ENCODE measurements around the gene LYZ.
"Not testable (repeated sequence)": the region's sequence is repeated elsewhere in the genome, so short reads cannot be mapped to it uniquely, and the experiment has no call there.

Gene LYZ

GRCh38 chr12:69348162-69348938 is at the start of gene LYZ:
Gene LYZ, plus strand, starts transcription at chr12:69348381. Its CDS starts 28 bp downstream, at chr12:69348409.
- peak; percentile 46 for DNase-seq (ENCODE audit: low spot score)

GRCh38 chr12:69298947-69299346 is 49.2 kb upstream of the LYZ start:
- no peak for DNase-seq (ENCODE audit: low spot score)

GRCh38 chr12:69304284-69304683 is 43.9 kb upstream of the LYZ start:
- DNase-seq (ENCODE audit: low spot score): no peak

DNA sequence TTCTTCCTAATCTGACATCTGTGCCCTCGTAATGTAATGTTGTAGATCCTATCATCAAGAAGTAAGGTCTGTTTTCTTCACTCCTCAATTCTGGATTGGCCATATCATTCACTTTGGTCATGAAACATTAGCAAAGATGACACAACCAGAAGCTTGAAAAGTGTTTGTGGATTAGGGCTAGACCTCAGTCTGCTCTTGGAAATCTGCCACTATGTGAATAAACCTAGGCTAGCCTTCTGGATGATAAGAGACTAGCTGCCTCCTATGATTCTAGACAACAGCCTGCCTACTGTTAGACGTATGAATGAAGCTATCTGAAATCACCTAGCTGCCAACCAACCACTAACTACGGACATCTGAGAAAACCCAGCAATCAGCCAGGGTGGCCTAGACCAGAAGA is 38.7 kb upstream of the LYZ start:
- no peak for DNase-seq (ENCODE audit: low spot score)

GRCh38 chr12:69313209-69313608 is 35.0 kb upstream of the LYZ start:
- DNase-seq (ENCODE audit: low spot score): no peak

DNA sequence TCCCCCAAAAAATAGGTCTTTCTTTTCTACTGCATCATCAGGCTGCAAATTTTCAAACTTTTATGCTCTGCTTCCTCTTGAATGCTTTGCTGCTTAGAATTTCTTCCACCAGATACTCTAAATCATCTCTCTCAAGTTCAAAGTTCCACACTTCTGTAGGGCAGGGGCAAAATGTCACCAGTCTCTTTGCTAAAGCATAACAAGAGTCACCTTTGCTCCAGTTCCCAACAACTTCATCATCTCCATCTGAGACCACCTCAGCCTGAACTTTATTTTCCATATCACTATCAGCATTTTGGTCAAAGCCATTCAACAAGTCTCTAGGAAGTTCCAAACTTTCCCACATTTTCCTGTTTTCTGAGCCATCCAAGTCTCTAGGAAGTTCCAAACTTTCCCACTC is 31.4 kb upstream of the LYZ start:
- DNase-seq (ENCODE audit: low spot score): not testable (repeated sequence)

DNA sequence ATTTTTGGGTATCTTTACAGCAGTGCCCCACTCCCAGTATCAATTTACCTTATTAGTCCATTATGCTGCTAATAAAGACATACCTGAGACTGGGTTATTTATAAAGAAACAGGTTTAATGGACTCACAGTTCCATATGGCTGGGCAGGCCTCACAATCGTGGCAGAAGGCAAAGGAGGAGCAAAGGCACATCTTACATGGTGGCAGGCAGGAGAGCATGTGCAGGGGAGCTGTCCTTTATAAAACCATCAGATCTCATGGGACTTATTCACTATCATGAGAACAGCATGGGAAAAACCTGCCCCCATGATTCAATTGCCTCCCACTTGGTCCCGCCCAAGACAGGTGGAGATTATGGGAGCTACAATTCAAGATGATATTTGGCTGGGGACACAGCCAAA is 30.9 kb upstream of the LYZ start:
- DNase-seq (ENCODE audit: low spot score): not testable (repeated sequence)

GRCh38 chr12:69318225-69318624 is 30.0 kb upstream of the LYZ start:
- no peak for DNase-seq (ENCODE audit: low spot score)

- no peak for DNase-seq (ENCODE audit: low spot score)
Observed at GRCh38 chr12:69321351-69321750, 26.8 kb upstream of the LYZ start.

- peak; percentile 26 for DNase-seq (ENCODE audit: low spot score)
Observed at GRCh38 chr12:69324797-69325466, 23.2 kb upstream of the LYZ start.

- DNase-seq (ENCODE audit: low spot score): no peak
Observed at GRCh38 chr12:69328426-69328825, 19.8 kb upstream of the LYZ start.

- no peak for DNase-seq (ENCODE audit: low spot score)
Observed at GRCh38 chr12:69329669-69330428, 18.3 kb upstream of the LYZ start.

GRCh38 chr12:69330475-69331473 is 17.4 kb upstream of the LYZ start:
- peak; percentile 11 for DNase-seq (ENCODE audit: low spot score)

GRCh38 chr12:69331519-69331908 is 16.7 kb upstream of the LYZ start:
- DNase-seq (ENCODE audit: low spot score): no peak

GRCh38 chr12:69331909-69332684 is 16.1 kb upstream of the LYZ start:
- no peak for DNase-seq (ENCODE audit: low spot score)

DNA sequence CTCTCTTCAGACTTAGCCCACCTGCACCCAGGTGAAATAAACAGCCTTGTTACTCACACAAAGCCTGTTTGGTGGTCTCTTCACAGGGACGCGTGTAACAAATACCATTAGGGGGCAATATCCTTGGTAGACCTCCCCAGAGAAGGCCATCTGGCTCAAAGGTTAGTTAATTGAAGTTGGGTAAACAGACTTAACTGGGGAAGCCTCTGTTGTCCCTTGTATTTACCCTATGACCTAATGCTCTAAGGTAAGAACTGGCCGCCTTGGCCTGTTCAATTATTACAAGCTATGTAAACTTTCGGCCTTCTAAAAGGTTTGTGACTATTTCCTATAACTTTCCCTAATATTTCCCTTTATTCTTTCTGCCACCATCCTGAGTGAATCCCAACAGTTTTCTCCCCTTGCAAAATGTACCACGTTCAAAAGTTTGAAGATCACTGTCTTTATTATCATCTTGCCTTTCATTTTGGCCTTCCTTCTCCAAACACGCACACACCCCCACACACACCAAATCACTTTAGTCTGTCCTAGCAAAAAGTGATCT is 15.3 kb upstream of the LYZ start:
- no peak for DNase-seq (ENCODE audit: low spot score)

GRCh38 chr12:69334158-69334557 is 14.0 kb upstream of the LYZ start:
- no peak for DNase-seq (ENCODE audit: low spot score)

- no peak for DNase-seq (ENCODE audit: low spot score)
Observed at GRCh38 chr12:69337311-69338090, 10.7 kb upstream of the LYZ start.

- DNase-seq (ENCODE audit: low spot score): peak; percentile 29
Observed at GRCh38 chr12:69338120-69338859, 9.9 kb upstream of the LYZ start.

Measured in pons (tissue), 1 donor.